ENCODE measurements around the gene NUP85.

Gene NUP85

GRCh38 chr17:75267411-75268232 lies 62.1 kb downstream of the NUP85 start:
- TF ChIP-seq SUZ12 (IDR thresholded peaks at IDR 0.05; ENCODE audit: extremely low read depth, insufficient read depth, insufficient read length): no peak
- TF ChIP-seq YY1 (IDR thresholded peaks at IDR 0.05; ENCODE audit: insufficient read depth, insufficient read length): no peak
- no peak for TF ChIP-seq ZNF274 (IDR thresholded peaks at IDR 0.05; ENCODE audit: low read depth, low read length)
- H3K4me3 ChIP-seq (ENCODE audit: insufficient read length, low read depth): no peak overlapping the region
- DNase-seq (ENCODE audit: low read depth, low spot score): no peak
- H3K36me3 ChIP-seq (ENCODE audit: insufficient read depth, insufficient read length, low read length): peaks cover 54% of the 10 kb centered on the region
- peaks cover 13% of the 10 kb centered on the region for H3K27me3 ChIP-seq (ENCODE audit: insufficient read depth, insufficient read length)
- H3K9ac ChIP-seq (ENCODE audit: insufficient read length, low read depth): peak overlapping the region; percentile 61
- no peaks in the 10 kb centered on the region for H3K9me3 ChIP-seq (ENCODE audit: insufficient read depth, low read length)
- peaks cover 19% of the 10 kb centered on the region for H3K4me1 ChIP-seq (ENCODE audit: insufficient read depth, insufficient read length)

GRCh38 chr17:75269844-75270217 lies 64.4 kb downstream of the NUP85 start:
- Histone ChIP-seq H3K27me3 (ENCODE audit: insufficient read depth, insufficient read length) (peaks cover 13% of the 10 kb centered on the region), H3K4me3 (ENCODE audit: insufficient read length, low read depth) (peak overlapping the region; percentile 84), H3K9ac (ENCODE audit: insufficient read length, low read depth) (peak overlapping the region; percentile 96), H3K36me3 (ENCODE audit: insufficient read depth, insufficient read length, low read length) (peaks cover 48% of the 10 kb centered on the region), H3K4me1 (ENCODE audit: insufficient read depth, insufficient read length) (peaks cover 19% of the 10 kb centered on the region), H3K9me3 (ENCODE audit: insufficient read depth, low read length) (no peaks in the 10 kb centered on the region)
- DNase-seq (ENCODE audit: low read depth, low spot score): no peak
- no peak for TF ChIP-seq ZNF274 (IDR thresholded peaks at IDR 0.05; ENCODE audit: low read depth, low read length)
- TF ChIP-seq SUZ12 (IDR thresholded peaks at IDR 0.05; ENCODE audit: extremely low read depth, insufficient read depth, insufficient read length): no peak
- TF ChIP-seq YY1 (IDR thresholded peaks at IDR 0.05; ENCODE audit: insufficient read depth, insufficient read length): no peak

GRCh38 chr17:75270218-75270965 lies 64.9 kb downstream of the NUP85 start:
- H3K9ac ChIP-seq (ENCODE audit: insufficient read length, low read depth): peak overlapping the region; percentile 96
- no peaks in the 10 kb centered on the region for H3K9me3 ChIP-seq (ENCODE audit: insufficient read depth, low read length)
- H3K4me1 ChIP-seq (ENCODE audit: insufficient read depth, insufficient read length): peaks cover 19% of the 10 kb centered on the region
- peaks cover 13% of the 10 kb centered on the region for H3K27me3 ChIP-seq (ENCODE audit: insufficient read depth, insufficient read length)
- H3K4me3 ChIP-seq (ENCODE audit: insufficient read length, low read depth): peak overlapping the region; percentile 84
- H3K36me3 ChIP-seq (ENCODE audit: insufficient read depth, insufficient read length, low read length): peaks cover 46% of the 10 kb centered on the region
- TF ChIP-seq ZNF274 (IDR thresholded peaks at IDR 0.05; ENCODE audit: low read depth, low read length) (no peak), SUZ12 (IDR thresholded peaks at IDR 0.05; ENCODE audit: extremely low read depth, insufficient read depth, insufficient read length) (no peak), YY1 (IDR thresholded peaks at IDR 0.05; ENCODE audit: insufficient read depth, insufficient read length) (no peak)
- DNase-seq (ENCODE audit: low read depth, low spot score): no peak

- peak within 1 kb of the TSS; percentile 84 for H3K4me3 ChIP-seq (ENCODE audit: insufficient read length, low read depth)
- DNase-seq (ENCODE audit: low read depth, low spot score): no peak
- H3K9me3 ChIP-seq (ENCODE audit: insufficient read depth, low read length): no peaks in the 10 kb centered on the region
- H3K36me3 ChIP-seq (ENCODE audit: insufficient read depth, insufficient read length, low read length): peaks cover 43% of the 10 kb centered on the region
- no peak for TF ChIP-seq ZNF274 (IDR thresholded peaks at IDR 0.05; ENCODE audit: low read depth, low read length)
- peaks cover 13% of the 10 kb centered on the region for H3K27me3 ChIP-seq (ENCODE audit: insufficient read depth, insufficient read length)
- H3K4me1 ChIP-seq (ENCODE audit: insufficient read depth, insufficient read length): peaks cover 19% of the 10 kb centered on the region
- peak within 1 kb of the TSS; percentile 96 for H3K9ac ChIP-seq (ENCODE audit: insufficient read length, low read depth)
Observed at GRCh38 chr17:75270966-75271232, 65.4 kb downstream of the NUP85 start, which contains the start of gene MIF4GD. TSS of gene MIF4GD (minus strand) at chr17:75271231. CDS start at chr17:75270195, 1,036 bp downstream.

- Histone ChIP-seq H3K9me3 (ENCODE audit: insufficient read depth, low read length) (no peaks in the 10 kb centered on the region), H3K27me3 (ENCODE audit: insufficient read depth, insufficient read length) (peaks cover 13% of the 10 kb centered on the region), H3K36me3 (ENCODE audit: insufficient read depth, insufficient read length, low read length) (peaks cover 38% of the 10 kb centered on the region), H3K4me3 (ENCODE audit: insufficient read length, low read depth) (peak overlapping the region; percentile 84), H3K9ac (ENCODE audit: insufficient read length, low read depth) (peak overlapping the region; percentile 96), H3K4me1 (ENCODE audit: insufficient read depth, insufficient read length) (peaks cover 19% of the 10 kb centered on the region)
- TF ChIP-seq YY1 (IDR thresholded peaks at IDR 0.05; ENCODE audit: insufficient read depth, insufficient read length) (no peak), ZNF274 (IDR thresholded peaks at IDR 0.05; ENCODE audit: low read depth, low read length) (no peak), SUZ12 (IDR thresholded peaks at IDR 0.05; ENCODE audit: extremely low read depth, insufficient read depth, insufficient read length) (no peak)
- DNase-seq (ENCODE audit: low read depth, low spot score): no peak
Observed at GRCh38 chr17:75271233-75271954, 65.9 kb downstream of the NUP85 start.

- TF ChIP-seq YY1 (IDR thresholded peaks at IDR 0.05; ENCODE audit: insufficient read depth, insufficient read length): no peak
- no peak for TF ChIP-seq SUZ12 (IDR thresholded peaks at IDR 0.05; ENCODE audit: extremely low read depth, insufficient read depth, insufficient read length)
- no peak for TF ChIP-seq ZNF274 (IDR thresholded peaks at IDR 0.05; ENCODE audit: low read depth, low read length)
- no peak for DNase-seq (ENCODE audit: low read depth, low spot score)
- peak overlapping the region; percentile 96 for H3K9ac ChIP-seq (ENCODE audit: insufficient read length, low read depth)
- H3K27me3 ChIP-seq (ENCODE audit: insufficient read depth, insufficient read length): peaks cover 13% of the 10 kb centered on the region
- peak overlapping the region; percentile 84 for H3K4me3 ChIP-seq (ENCODE audit: insufficient read length, low read depth)
- peaks cover 16% of the 10 kb centered on the region for H3K4me1 ChIP-seq (ENCODE audit: insufficient read depth, insufficient read length)
- peaks cover 34% of the 10 kb centered on the region for H3K36me3 ChIP-seq (ENCODE audit: insufficient read depth, insufficient read length, low read length)
- no peaks in the 10 kb centered on the region for H3K9me3 ChIP-seq (ENCODE audit: insufficient read depth, low read length)
Observed at GRCh38 chr17:75271955-75272847, 66.7 kb downstream of the NUP85 start.
